NOMO-1 (cell line): Measurements from ENCODE around the gene NKPD1.

Experiments used
- DNase-seq, 2 experiments: peaks; one replicate each; lab custom pipeline; 2025; ENCODE audit not compliant: unreplicated experiment in 2 of 2; lab: John Stamatoyannopoulos, UW

Gene NKPD1

DNA sequence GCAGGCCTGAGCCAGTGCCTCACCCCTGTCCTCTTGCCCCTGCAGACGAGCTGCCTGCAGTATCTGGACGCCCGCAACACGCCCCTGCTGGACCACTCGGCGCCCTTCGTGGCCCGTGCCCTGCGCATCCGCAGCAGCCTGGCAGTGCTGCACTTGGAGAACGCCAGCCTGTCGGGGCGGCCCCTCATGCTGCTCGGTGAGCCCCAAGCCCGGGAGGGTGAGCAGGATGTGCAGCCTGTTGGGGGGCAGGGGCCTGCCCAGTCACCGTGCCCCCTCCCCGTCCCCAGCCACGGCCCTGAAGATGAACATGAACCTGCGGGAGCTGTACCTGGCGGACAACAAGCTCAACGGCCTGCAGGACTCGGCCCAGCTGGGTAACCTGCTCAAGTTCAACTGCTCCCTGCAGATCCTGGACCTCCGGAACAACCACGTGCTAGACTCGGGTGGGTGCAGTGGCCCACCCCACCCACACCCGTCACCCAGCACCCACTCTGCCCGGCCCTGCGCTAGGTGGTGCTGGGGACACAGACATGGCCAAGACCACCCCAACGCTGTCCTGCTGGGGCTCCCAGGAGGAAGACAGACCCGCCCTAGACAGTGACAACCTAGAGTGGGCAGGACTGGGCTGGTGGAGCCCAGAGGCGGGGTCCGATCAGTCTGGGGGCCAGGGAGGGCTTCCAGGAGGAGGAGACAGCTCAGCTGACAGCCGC, 18.6 kb downstream of the NKPD1 start:
- no peak for DNase-seq

DNA sequence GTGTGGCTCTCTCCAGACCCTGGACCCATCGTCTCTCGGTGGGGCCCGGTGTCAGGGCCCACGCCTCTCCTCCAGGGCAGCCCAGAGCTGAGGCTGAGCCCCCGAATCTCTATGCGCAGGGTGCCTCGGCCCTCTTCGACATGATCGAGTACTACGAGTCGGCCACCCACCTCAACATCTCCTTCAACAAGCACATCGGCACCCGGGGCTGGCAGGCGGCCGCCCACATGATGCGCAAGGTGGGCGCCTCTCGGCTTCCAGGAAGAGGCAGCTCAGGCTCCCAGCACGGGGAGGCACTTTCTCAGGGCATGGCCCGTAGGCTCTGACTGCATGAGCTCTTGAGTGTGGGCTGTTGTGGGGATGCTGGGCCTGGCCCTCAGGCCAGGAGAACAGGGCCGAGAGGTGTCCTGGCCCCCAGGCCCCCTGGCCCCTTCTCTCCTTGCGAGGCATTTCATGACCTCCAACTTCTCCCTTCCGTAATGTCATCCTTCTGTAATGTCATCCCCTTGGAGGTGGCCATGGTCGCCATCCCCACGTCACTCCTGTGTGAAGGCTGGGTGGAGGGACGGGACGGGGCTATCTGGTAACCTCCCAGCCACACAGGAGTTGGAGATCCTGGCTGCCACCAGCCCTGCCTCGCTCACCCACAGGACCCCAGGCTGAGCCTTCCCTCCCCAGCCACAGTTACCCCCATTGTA, 19.4 kb downstream of the NKPD1 start:
- no peak for DNase-seq

GRCh38 chr19:45140533-45140932, 20.2 kb downstream of the NKPD1 start:
- no peak for DNase-seq

GRCh38 chr19:45140144-45140503, 20.7 kb downstream of the NKPD1 start:
- no peak for DNase-seq

DNA sequence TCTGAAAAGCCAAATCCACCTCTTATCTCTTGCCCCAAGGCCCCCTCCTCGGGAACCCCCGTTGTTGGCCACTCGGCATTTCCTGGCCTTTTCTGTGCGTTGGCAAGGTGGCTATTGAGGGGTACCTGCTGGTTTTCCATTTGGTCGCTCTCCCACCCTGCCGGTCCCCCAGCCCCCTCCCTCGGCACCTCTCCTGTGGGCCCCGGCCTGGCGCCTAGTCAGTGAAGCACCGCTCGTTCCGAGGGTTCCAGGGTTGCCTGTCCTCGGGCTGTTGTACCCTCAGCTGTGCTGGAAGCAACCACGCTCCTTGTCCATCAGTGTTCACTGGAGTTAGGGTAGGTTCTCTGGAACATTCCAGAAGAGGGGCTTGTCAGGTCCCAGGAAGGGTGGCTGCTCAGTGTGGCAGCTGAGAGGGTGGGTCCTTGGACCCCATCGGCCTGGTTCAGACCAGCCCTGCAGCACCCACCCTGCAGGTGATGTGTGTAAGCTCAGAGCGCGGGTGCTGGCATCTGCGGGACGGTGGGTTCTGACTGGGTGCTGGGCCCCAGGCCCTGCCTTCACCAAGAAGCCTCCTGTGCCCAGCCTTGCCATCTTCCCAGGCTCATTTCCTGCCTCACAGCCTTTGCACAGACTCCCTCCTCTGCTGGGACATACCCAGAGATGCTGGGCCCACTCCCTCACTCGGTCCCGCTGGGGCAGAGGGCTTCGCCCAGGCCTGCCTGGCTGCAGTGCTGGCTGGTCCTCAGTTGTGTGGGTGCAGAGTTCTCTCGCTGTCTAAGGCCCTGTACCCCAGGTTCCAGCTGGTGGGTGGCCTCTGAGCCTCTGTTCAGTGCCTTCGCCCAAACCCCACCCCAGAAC, 21.3 kb downstream of the NKPD1 start:
- no peak for DNase-seq

GRCh38 chr19:45138303-45138751, 22.5 kb downstream of the NKPD1 start:
- DNase-seq = no peak

DNA sequence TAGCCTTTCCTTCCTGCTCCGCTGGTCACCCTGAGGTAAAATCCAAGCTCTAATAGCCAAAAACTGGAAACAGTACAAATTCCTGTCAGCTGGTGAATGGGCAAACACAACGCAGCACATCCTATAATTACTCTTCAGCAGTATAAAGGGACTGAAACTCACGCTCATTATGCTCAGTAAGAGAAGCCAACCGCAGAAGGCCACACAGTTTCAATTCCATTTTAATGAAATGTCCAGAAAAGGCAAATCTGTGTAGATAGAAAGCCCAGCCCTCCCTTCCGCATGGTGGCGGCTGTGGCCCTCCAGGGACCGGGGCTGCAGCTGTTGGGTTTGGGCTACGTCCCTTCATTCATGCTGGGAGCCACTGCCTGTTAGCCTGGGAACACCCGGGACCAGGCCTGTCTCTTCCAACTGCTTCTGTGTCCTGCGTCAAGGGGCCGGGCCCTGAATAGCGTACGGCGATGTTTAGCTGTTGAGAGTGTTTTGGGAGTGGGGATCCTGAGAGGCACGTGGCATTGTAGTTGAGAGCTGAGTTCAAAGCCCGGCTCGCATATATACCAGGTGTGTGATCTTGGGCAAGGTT, 23.5 kb downstream of the NKPD1 start:
- no peak for DNase-seq

GRCh38 chr19:45136507-45137178, 24.1 kb downstream of the NKPD1 start:
- DNase-seq = no peak

GRCh38 chr19:45135176-45135885, 25.5 kb downstream of the NKPD1 start:
- DNase-seq = no peak

DNA sequence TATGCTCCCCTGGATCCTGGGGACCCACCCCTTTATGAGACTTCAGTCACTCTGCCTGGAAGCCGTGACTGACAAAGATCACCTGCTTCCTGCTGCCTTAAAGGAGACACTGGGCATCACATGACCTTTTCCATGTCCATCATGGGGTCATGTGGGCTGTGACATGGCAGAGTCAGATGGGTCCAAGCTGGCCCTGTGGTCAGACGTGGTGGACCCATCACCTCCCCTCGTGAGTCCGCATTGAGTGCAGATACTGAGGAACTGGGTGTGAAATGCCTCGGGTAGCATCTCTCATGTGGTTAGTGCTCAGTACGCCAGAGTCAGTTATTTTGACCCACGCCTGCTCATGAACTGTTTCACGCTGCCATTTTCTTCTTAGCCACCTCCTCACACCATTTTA, 27.1 kb downstream of the NKPD1 start:
- no peak for DNase-seq

GRCh38 chr19:45130888-45131615, 29.7 kb downstream of the NKPD1 start:
- no peak for DNase-seq

DNA sequence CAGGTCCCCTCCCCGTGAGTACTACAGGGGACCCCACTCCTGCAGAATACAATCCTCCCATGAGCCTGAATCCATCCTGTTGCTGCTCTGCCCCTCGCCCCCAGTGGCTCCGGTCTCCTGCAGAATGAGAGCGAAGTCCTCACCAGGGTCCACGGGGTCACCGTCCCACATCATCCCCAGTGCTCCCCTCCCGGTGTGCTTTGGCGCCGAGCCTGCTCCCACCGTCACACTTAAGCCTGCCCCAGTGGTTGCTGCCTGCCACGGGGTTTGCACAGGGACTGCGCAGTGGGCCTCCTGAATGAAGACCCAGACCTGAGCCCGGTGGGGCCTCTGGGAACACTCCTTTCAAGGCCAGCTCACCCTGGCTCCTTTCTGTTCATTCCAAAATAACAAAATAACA, 30.5 kb downstream of the NKPD1 start:
- DNase-seq = no peak

GRCh38 chr19:45128806-45129205, 32.0 kb downstream of the NKPD1 start:
- DNase-seq = no peak

- no peak for DNase-seq
Observed at GRCh38 chr19:45128146-45128545, 32.6 kb downstream of the NKPD1 start.

DNA sequence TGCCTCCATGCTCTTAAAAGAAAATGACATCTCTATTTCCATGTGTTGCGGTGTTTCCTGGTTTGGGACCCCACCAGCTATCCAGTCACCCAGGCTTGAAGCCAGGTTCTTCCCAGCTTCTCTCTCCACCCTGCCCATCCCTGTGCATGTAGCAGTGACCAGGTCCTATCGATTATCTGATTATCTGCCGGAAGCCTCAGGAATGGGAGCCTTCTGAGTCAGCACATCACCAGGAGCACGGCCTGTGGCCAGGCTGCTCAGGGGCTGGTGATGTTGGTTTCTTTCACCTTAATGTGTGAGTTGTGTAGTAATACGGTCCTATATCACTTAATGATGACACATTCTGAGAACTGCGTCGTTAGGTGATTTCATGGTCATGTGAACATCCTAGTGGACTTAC, 34.1 kb downstream of the NKPD1 start:
- DNase-seq = no peak

DNA sequence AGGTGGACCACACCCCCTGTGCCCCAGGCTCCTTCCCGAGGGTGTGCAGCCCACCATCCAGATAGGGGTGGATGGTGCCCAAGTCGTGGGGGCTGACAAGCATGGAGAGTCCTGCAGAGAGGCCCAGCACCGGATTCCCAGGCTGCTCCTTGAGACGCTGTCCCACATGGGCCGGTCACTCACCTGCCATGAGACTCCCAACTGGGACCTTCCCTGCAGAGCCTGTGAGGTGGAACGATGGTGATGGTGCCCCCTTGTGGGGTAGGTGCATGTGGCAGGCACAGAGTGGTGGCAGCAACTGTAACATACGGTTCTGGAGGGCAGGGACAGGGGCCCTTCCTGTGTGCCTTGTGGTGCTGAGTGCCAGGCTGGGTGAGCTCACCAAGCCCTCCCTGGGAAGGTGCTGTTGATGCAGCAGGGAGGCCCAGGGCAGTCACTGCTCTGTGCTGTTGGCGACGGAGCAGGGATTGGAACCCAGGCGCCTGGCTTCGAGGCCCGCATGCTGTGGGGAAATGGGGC, 34.7 kb downstream of the NKPD1 start:
- peak; percentile 3 to 25 for DNase-seq

GRCh38 chr19:45125360-45125759, 35.4 kb downstream of the NKPD1 start:
- no peak for DNase-seq

DNA sequence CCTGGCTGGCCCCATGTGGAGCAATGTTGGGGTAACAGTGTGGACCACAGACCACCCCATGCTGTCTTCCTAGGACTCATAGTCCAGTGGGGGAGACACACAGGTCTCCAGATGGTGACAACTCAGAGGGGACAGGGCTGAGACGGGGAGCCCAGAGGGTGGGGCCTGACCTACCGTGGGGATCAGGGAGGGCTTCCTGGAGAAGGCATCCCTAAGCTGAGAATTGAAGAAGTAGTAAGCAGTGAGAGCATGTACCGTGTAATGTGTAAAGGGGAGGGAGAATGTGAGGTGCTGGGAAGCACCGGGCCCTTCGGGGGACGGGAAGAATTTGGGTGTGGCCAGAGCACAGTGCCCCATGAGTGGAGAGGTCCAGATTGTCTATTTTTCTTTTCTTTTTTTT, 36.8 kb downstream of the NKPD1 start:
- no peak for DNase-seq

DNA sequence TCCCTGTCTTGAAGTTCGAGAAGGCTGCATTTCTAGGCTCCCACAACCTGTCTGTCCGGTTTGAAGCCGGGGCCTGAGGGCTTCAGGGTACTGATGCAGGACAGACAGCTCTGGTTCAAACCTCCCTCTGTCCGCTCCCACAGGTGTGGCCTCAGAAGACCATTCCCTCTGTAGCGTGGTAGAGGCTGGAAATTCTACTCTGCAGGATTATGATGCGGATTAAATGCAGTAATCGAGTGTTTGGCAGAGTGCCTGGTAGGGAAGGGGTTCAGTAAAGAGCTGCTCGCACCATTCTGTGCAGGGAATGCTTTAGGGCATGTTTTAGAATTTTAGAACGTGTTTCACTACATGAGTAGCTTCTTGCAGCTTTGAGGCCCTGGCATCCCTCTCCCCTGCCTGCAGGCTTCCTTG, 37.3 kb downstream of the NKPD1 start:
- no peak for DNase-seq
